GM21529 (cell line): ENCODE measurements around the gene PRC1.

Experiments used
- ATAC-seq: cut with Tn5 transposase; IDR thresholded peaks from one replicate; pipeline ENCODE4 v1.9.1; 2021; ENCODE audit not compliant: unreplicated experiment

PRC1 gene

GRCh38 chr15:90989040-90989768 is 5.1 kb downstream of the PRC1 start:
- ATAC-seq, result no peak

GRCh38 chr15:90988296-90988695 is 6.0 kb downstream of the PRC1 start:
- no peak for ATAC-seq

GRCh38 chr15:90987561-90988141 is 6.7 kb downstream of the PRC1 start:
- ATAC-seq, result no peak

- ATAC-seq, result peak; percentile 61
These were observed 7.4 kb downstream of the PRC1 start for GRCh38 chr15:90986790-90987507.

- ATAC-seq, result peak; percentile 51
These were observed 12.2 kb downstream of the PRC1 start for GRCh38 chr15:90982135-90982534.

- ATAC-seq, result peak; percentile 81
These were observed 12.7 kb downstream of the PRC1 start for GRCh38 chr15:90981681-90982080.

- ATAC-seq, result no peak
These were observed 14.8 kb downstream of the PRC1 start for GRCh38 chr15:90979582-90979981.

GRCh38 chr15:90974216-90974615 is 20.1 kb downstream of the PRC1 start:
- no peak for ATAC-seq

GRCh38 chr15:90972133-90972532 is 22.2 kb downstream of the PRC1 start:
- ATAC-seq, result no peak

GRCh38 chr15:90970274-90970673 is 24.1 kb downstream of the PRC1 start:
- ATAC-seq, result no peak

- ATAC-seq, result no peak
These were observed 25.9 kb downstream of the PRC1 start for GRCh38 chr15:90968434-90968833.

GRCh38 chr15:90967206-90967605 is 27.1 kb downstream of the PRC1 start:
- no peak for ATAC-seq

- no peak for ATAC-seq
These were observed 28.1 kb downstream of the PRC1 start for GRCh38 chr15:90966262-90966661.

- ATAC-seq, result no peak
These were observed 32.3 kb downstream of the PRC1 start for GRCh38 chr15:90962021-90962420.

GRCh38 chr15:90960298-90961091 is 33.8 kb downstream of the PRC1 start:
- no peak for ATAC-seq

- no peak for ATAC-seq
These were observed 34.4 kb downstream of the PRC1 start for GRCh38 chr15:90959894-90960293.

GRCh38 chr15:90959028-90959595 is 35.2 kb downstream of the PRC1 start:
- ATAC-seq, result no peak

GRCh38 chr15:90957791-90958190 is 36.5 kb downstream of the PRC1 start:
- ATAC-seq, result no peak

GRCh38 chr15:90957031-90957790 is 37.1 kb downstream of the PRC1 start:
- ATAC-seq, result no peak

GRCh38 chr15:90956274-90957030 is 37.9 kb downstream of the PRC1 start:
- no peak for ATAC-seq
